ENCODE measurements around the gene KCTD3.

KCTD3 gene

DNA sequence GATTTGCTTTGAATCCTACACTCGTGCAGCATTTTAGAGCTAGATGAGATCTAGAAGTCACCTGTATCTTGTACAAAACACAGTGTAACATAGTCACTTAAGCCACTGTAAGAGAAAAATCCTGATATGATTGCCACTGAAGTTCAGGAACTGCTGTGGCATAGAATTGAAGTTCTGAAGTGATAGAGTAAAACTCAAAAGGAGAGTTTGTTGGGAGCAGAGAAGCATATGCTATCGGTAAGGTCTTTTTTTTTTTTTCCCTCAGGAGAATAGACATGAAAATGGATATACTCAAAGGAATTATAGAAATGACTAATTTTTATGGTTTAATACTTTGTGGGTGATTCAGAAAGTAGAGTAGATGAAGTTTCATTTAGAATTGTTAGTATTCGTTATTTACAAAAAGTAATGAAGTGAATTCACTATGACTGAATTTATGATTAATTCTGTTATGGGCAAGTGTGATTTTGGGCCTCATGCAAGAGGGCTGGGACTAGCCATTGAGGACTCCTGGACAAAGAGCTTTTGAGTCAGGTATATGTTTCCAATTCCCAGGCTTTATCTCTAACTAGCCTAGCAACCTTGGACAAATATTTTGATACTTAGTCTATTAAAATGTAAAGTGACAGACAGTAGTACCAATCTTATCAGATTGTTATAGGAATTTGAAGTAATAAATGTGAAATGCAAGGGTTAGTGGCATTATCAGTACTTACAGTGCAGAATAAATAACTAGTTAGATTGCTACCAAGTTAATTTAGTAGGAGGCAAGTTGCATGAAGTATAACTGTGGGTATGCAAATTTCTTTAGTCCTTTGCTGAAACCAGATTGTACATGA, 3.1 kb downstream of the KCTD3 start:
- Histone ChIP-seq H3K27ac (ENCODE audit: extremely low read depth, low read depth, low read length) (peak overlapping the region; percentile 97), H3K9me3 (ENCODE audit: control insufficient read depth, insufficient read depth, low read depth, low read length) (no peaks in the 10 kb centered on the region), H3K4me3 (ENCODE audit: low read depth, low read length) (peak overlapping the region; percentile 31), H3K4me1 (ENCODE audit: control insufficient read depth, insufficient read depth, low read length) (peaks cover 12% of the 10 kb centered on the region; the same call in 1 of the 2 replicates), H3K36me3 (ENCODE audit: control insufficient read depth in 2 of 2, insufficient read depth in 1 of 2, low read length in 2 of 2) (no peaks in the 10 kb centered on the region)
- ChIA-PET POLR2A (interaction anchor here (0.6 to 0.7 kb wide), 4 partner anchors 50 to 1143 kb away, joined by 3 to 5 read pairs (median 3); no protein-coding TSS in a partner anchor), CTCF (interaction anchor here (0.7 kb wide), 1 partner anchor 27 kb away, joined by 3 read pairs; no protein-coding TSS in a partner anchor)
- TF ChIP-seq ZNF223 (tag by site-specific recombination; IDR thresholded peaks at IDR 0.05) (no peak), TSHZ1 (tag by site-specific recombination; IDR thresholded peaks at IDR 0.05; ENCODE audit: borderline replicate concordance) (no peak), TCF7L2 (IDR thresholded peaks at IDR 0.05; ENCODE audit: borderline replicate concordance, low read depth, low read length) (no peak), ZNF266 (tag by site-specific recombination; IDR thresholded peaks at IDR 0.05; ENCODE audit: low read depth) (no peak), ZNF664 (tag by site-specific recombination; IDR thresholded peaks at IDR 0.05) (0 out of 2 replicates have a peak, but pooled peaks have one; percentile 33), PRDM6 (tag by site-specific recombination; IDR thresholded peaks at IDR 0.05) (peak; percentile 78; the same call in 1 of the 2 replicates), SP3 (tag by site-specific recombination; IDR thresholded peaks at IDR 0.05) (no peak), ZNF302 (tag by site-specific recombination; IDR thresholded peaks at IDR 0.05; ENCODE audit: low read depth) (no peak), ZNF148 (tag by site-specific recombination; IDR thresholded peaks at IDR 0.05; ENCODE audit: borderline replicate concordance) (no peak), ZNF202 (tag by site-specific recombination; IDR thresholded peaks at IDR 0.05; ENCODE audit: borderline replicate concordance) (no peak), ZFP37 (tag by site-specific recombination; IDR thresholded peaks at IDR 0.05) (no peak), ZNF2 (tag by site-specific recombination; IDR thresholded peaks at IDR 0.05) (no peak), ZNF548 (tag by site-specific recombination; IDR thresholded peaks at IDR 0.05) (no peak), ZNF670 (tag by site-specific recombination; IDR thresholded peaks at IDR 0.05; ENCODE audit: low read depth) (no peak), ZNF843 (tag by site-specific recombination; IDR thresholded peaks at IDR 0.05) (peak; percentile 42; the same call in 1 of the 2 replicates), ZNF138 (tag by site-specific recombination; IDR thresholded peaks at IDR 0.05; ENCODE audit: borderline replicate concordance) (no peak), OSR2 (tag by site-specific recombination; IDR thresholded peaks at IDR 0.05) (peak; percentile 69; the same call in 1 of the 2 replicates), ZNF366 (tag by site-specific recombination; conservative IDR thresholded peaks at IDR 0.05) (no peak)
- TF ChIP-seq, protein P1, sequence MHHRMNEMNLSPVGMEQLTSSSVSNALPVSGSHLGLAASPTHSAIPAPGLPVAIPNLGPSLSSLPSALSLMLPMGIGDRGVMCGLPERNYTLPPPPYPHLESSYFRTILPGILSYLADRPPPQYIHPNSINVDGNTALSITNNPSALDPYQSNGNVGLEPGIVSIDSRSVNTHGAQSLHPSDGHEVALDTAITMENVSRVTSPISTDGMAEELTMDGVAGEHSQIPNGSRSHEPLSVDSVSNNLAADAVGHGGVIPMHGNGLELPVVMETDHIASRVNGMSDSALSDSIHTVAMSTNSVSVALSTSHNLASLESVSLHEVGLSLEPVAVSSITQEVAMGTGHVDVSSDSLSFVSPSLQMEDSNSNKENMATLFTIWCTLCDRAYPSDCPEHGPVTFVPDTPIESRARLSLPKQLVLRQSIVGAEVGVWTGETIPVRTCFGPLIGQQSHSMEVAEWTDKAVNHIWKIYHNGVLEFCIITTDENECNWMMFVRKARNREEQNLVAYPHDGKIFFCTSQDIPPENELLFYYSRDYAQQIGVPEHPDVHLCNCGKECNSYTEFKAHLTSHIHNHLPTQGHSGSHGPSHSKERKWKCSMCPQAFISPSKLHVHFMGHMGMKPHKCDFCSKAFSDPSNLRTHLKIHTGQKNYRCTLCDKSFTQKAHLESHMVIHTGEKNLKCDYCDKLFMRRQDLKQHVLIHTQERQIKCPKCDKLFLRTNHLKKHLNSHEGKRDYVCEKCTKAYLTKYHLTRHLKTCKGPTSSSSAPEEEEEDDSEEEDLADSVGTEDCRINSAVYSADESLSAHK (tag by site-specific recombination; IDR thresholded peaks at IDR 0.05): no peak
- TF ChIP-seq, protein P2, sequence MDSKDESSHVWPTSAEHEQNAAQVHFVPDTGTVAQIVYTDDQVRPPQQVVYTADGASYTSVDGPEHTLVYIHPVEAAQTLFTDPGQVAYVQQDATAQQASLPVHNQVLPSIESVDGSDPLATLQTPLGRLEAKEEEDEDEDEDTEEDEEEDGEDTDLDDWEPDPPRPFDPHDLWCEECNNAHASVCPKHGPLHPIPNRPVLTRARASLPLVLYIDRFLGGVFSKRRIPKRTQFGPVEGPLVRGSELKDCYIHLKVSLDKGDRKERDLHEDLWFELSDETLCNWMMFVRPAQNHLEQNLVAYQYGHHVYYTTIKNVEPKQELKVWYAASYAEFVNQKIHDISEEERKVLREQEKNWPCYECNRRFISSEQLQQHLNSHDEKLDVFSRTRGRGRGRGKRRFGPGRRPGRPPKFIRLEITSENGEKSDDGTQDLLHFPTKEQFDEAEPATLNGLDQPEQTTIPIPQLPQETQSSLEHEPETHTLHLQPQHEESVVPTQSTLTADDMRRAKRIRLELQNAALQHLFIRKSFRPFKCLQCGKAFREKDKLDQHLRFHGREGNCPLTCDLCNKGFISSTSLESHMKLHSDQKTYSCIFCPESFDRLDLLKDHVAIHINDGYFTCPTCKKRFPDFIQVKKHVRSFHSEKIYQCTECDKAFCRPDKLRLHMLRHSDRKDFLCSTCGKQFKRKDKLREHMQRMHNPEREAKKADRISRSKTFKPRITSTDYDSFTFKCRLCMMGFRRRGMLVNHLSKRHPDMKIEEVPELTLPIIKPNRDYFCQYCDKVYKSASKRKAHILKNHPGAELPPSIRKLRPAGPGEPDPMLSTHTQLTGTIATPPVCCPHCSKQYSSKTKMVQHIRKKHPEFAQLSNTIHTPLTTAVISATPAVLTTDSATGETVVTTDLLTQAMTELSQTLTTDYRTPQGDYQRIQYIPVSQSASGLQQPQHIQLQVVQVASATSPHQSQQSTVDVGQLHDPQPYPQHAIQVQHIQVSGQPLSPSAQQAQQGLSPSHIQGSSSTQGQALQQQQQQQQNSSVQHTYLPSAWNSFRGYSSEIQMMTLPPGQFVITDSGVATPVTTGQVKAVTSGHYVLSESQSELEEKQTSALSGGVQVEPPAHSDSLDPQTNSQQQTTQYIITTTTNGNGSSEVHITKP (tag by site-specific recombination; IDR thresholded peaks at IDR 0.05): no peak
- TF ChIP-seq, protein P3, sequence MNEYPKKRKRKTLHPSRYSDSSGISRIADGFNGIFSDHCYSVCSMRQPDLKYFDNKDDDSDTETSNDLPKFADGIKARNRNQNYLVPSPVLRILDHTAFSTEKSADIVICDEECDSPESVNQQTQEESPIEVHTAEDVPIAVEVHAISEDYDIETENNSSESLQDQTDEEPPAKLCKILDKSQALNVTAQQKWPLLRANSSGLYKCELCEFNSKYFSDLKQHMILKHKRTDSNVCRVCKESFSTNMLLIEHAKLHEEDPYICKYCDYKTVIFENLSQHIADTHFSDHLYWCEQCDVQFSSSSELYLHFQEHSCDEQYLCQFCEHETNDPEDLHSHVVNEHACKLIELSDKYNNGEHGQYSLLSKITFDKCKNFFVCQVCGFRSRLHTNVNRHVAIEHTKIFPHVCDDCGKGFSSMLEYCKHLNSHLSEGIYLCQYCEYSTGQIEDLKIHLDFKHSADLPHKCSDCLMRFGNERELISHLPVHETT (tag by site-specific recombination; IDR thresholded peaks at IDR 0.05): no peak
